Eye (tissue), 1 donor: ENCODE data around the gene TCP11L2.

ENCODE experiments used
- DNase-seq: peaks from one replicate; pipeline ENCODE4 v3.0.0-alpha.2; 2015

The TCP11L2 gene

GRCh38 chr12:106302401-106303201, at the start of gene TCP11L2:
Gene TCP11L2, plus strand, starts transcription at chr12:106302733. Its CDS starts 8,343 bp downstream, at chr12:106311076.
- DNase-seq = peak; percentile 95

- DNase-seq = peak; percentile 38
These were observed 47.8 kb upstream of the TCP11L2 start for GRCh38 chr12:106254724-106255123.

GRCh38 chr12:106255493-106255892, 47.0 kb upstream of the TCP11L2 start:
- no peak for DNase-seq

GRCh38 chr12:106255952-106256351, 46.6 kb upstream of the TCP11L2 start:
- no peak for DNase-seq

- DNase-seq = no peak
These were observed 46.0 kb upstream of the TCP11L2 start for GRCh38 chr12:106256524-106256923.

GRCh38 chr12:106258226-106258625, 44.3 kb upstream of the TCP11L2 start:
- DNase-seq = no peak

GRCh38 chr12:106258935-106259334, 43.6 kb upstream of the TCP11L2 start:
- no peak for DNase-seq

- DNase-seq = no peak
These were observed 37.4 kb upstream of the TCP11L2 start for GRCh38 chr12:106265116-106265515.

- DNase-seq = no peak
These were observed 35.0 kb upstream of the TCP11L2 start for GRCh38 chr12:106267535-106267934.

- DNase-seq = no peak
These were observed 33.3 kb upstream of the TCP11L2 start for GRCh38 chr12:106269150-106269771.

GRCh38 chr12:106271575-106272505, 30.7 kb upstream of the TCP11L2 start:
- DNase-seq = no peak

- no peak for DNase-seq
These were observed 29.0 kb upstream of the TCP11L2 start for GRCh38 chr12:106273491-106273890.

GRCh38 chr12:106274012-106274411, 28.5 kb upstream of the TCP11L2 start:
- no peak for DNase-seq

GRCh38 chr12:106274575-106275121, 27.9 kb upstream of the TCP11L2 start:
- no peak for DNase-seq

- DNase-seq = no peak
These were observed 27.1 kb upstream of the TCP11L2 start for GRCh38 chr12:106275458-106275857.

- DNase-seq = no peak
These were observed 26.3 kb upstream of the TCP11L2 start for GRCh38 chr12:106276032-106276740.

GRCh38 chr12:106280106-106280505, 22.4 kb upstream of the TCP11L2 start:
- no peak for DNase-seq

- DNase-seq = no peak
These were observed 21.3 kb upstream of the TCP11L2 start for GRCh38 chr12:106281056-106281782.

GRCh38 chr12:106281804-106282203, 20.7 kb upstream of the TCP11L2 start:
- no peak for DNase-seq

- DNase-seq = peak; percentile 53
These were observed 20.0 kb upstream of the TCP11L2 start for GRCh38 chr12:106282457-106283097.
